RWPE2 (cell line): Measurements from ENCODE around the gene SH3BP4.

Experiments
- ATAC-seq: fragments of 200-7000 bp; cut with Tn5 transposase; 3 replicates; pipeline ENCODE4 v1.9.1; 2021; ENCODE audit warnings: low read depth
- DNase-seq: peaks from one replicate; pipeline ENCODE4 v3.0.0-alpha.2; 2020; ENCODE audit warnings: low spot score
- H3K27ac ChIP-seq: fragments of 450-650 bp; 2 replicates; pipeline ENCODE4 v1.5.1; 2017; ENCODE audit warnings: mild to moderate bottlenecking; ENCODE audit not compliant: poor library complexity, severe bottlenecking
- H3K27me3 ChIP-seq: fragments of 250-450 bp; sonication (Bioruptor Pico); 2 replicates; pipeline ENCODE4 v1.5.1; 2021; ENCODE audit warnings: mild to moderate bottlenecking, moderate library complexity; ENCODE audit not compliant: insufficient read depth, poor library complexity, severe bottlenecking
- H3K36me3 ChIP-seq: fragments of 250-450 bp; sonication (Bioruptor Pico); 2 replicates; pipeline ENCODE4 v1.5.1; 2020; ENCODE audit warnings: low read depth, mild to moderate bottlenecking, moderate library complexity
- H3K4me1 ChIP-seq: fragments of 250-450 bp; sonication (Bioruptor Pico); 2 replicates; pipeline ENCODE4 v1.5.1; 2021; ENCODE audit warnings: mild to moderate bottlenecking, moderate library complexity; ENCODE audit not compliant: insufficient read depth, poor library complexity, severe bottlenecking
- H3K4me3 ChIP-seq: fragments of 250-450 bp; sonication (Bioruptor Pico); 2 replicates; pipeline ENCODE4 v1.5.1; 2021; ENCODE audit warnings: mild to moderate bottlenecking, moderate library complexity; ENCODE audit not compliant: severe bottlenecking
- H3K9me3 ChIP-seq: fragments of 250-450 bp; sonication (Bioruptor Pico); 2 replicates; pipeline ENCODE4 v1.5.1; 2021; ENCODE audit warnings: mild to moderate bottlenecking, moderate library complexity; ENCODE audit not compliant: severe bottlenecking
- TF ChIP-seq, protein P1 (sequence below): fragments of 450-650 bp; IDR thresholded peaks from one replicate; pipeline ENCODE4 v1.5.1; 2017; ENCODE audit warnings: mild to moderate bottlenecking, moderate library complexity; ENCODE audit not compliant: poor library complexity, severe bottlenecking

Gene SH3BP4

DNA sequence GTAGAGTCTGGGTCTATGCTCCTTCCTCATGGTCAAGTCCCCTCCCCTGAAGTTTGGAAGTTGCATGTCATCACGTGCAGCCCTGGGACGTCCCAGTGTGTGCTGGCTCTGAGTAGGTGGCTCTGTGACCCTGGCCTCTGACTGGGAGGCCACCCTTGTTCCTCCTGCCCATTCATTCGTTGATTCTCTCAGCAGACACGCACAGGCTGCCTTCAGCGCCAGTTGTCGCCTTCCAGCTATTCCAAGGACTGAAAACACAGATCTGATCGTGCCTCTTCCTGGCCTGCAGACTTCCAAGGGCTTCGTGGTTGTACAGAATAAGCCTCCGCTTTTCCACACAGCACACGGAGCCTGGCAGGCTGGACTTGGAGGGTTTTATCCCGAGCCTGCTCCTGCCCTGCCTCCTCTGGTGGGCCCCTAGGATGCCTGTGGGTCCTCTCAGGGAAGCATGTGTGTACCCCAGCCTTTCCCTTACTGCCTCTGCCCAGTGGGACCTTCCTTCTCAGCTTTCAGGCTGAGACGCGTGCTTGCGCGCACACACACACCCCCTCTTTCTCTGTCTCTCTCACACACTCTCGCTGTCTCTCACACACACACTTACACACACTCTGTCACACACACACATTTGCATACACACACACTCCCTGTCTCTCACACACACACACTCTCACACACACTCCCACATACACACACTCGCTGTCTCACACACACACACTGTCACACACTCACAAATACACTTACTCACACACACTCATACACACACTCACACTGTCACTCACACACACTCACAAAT is 17.7 kb downstream of the SH3BP4 start:
- Histone ChIP-seq H3K27ac (peak overlapping the region; percentile 93), H3K9me3 (no peaks in the 10 kb centered on the region), H3K4me1 (peaks cover 47% of the 10 kb centered on the region), H3K4me3 (no peak overlapping the region), H3K36me3 (peaks cover 19% of the 10 kb centered on the region), H3K27me3 (no peaks in the 10 kb centered on the region)
- no peak for DNase-seq
- ATAC-seq = no peak
- TF ChIP-seq, protein P1, sequence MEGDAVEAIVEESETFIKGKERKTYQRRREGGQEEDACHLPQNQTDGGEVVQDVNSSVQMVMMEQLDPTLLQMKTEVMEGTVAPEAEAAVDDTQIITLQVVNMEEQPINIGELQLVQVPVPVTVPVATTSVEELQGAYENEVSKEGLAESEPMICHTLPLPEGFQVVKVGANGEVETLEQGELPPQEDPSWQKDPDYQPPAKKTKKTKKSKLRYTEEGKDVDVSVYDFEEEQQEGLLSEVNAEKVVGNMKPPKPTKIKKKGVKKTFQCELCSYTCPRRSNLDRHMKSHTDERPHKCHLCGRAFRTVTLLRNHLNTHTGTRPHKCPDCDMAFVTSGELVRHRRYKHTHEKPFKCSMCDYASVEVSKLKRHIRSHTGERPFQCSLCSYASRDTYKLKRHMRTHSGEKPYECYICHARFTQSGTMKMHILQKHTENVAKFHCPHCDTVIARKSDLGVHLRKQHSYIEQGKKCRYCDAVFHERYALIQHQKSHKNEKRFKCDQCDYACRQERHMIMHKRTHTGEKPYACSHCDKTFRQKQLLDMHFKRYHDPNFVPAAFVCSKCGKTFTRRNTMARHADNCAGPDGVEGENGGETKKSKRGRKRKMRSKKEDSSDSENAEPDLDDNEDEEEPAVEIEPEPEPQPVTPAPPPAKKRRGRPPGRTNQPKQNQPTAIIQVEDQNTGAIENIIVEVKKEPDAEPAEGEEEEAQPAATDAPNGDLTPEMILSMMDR = no peak

DNA sequence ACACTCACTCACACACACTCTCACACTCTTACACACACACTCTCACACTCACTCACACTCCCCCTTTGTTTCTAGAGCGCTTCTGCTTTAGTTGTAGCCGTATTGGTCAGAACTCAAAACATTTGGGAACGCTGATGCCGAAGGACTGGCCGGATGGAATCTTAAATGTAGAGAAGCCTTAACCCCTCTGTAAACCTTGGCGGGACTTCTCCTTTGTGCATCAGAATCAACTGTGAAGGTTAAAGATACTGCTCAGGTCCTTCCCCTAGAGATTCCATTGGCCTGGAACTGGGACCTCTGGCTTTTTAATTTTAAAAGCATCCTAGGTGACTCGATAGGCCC is 18.3 kb downstream of the SH3BP4 start:
- Histone ChIP-seq H3K9me3 (no peaks in the 10 kb centered on the region), H3K27ac (peak overlapping the region; percentile 93), H3K36me3 (peaks cover 17% of the 10 kb centered on the region), H3K4me3 (no peak overlapping the region), H3K4me1 (peaks cover 43% of the 10 kb centered on the region), H3K27me3 (no peaks in the 10 kb centered on the region)
- DNase-seq (no peak), ATAC-seq (no peak; the same call in 1 of the 3 replicates)
- TF ChIP-seq, protein P1 = no peak

DNA sequence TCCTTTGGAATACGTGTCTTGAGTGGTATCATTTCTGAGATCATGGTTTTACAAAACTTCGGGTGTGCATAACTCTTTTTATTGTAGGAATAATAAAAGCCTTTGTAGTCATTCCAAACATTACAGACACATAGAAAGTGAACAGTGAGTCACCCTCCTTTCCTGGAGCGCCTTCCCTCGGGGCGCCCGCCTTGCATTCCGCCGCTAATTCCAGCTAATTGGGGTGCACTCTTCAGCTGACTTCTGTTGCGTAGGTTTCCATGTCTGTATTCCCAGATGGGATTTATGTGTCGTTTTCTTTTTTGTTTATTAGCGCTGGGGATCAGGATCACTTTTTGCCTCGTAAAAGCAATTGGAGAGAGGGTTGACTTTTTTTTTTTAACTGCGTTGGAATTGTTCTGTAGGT is 18.7 kb downstream of the SH3BP4 start:
- Histone ChIP-seq H3K27ac (peak overlapping the region; percentile 93), H3K4me1 (peaks cover 39% of the 10 kb centered on the region), H3K4me3 (no peak overlapping the region), H3K27me3 (no peaks in the 10 kb centered on the region), H3K9me3 (no peaks in the 10 kb centered on the region), H3K36me3 (peaks cover 17% of the 10 kb centered on the region)
- ATAC-seq (peak; percentile 85), DNase-seq (no peak)
- TF ChIP-seq, protein P1 = no peak

DNA sequence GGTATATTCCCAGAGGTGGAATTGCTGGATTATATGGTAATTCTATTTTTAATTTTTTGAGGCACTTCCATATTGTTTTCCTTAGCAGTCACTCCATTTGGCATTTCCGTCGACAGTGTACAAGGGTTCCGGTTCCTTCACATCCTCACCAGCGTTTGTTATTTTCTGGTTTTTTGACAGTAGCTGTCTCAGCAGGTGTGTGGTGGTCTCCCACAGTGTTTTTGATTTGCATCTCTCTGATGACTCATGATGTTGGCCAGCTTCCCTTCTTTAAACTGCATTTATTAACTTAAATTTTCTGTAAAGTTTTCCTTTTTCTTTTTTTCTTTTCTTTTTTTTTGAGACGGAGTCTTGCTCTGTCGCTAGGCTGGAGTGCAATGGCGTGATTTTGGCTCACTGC is 19.7 kb downstream of the SH3BP4 start:
- no peaks in the 10 kb centered on the region for H3K27me3 ChIP-seq
- H3K27ac ChIP-seq = peak overlapping the region; percentile 93
- no peaks in the 10 kb centered on the region for H3K9me3 ChIP-seq
- ATAC-seq (no peak), DNase-seq (no peak)
- H3K4me3 ChIP-seq = no peak overlapping the region
- peaks cover 38% of the 10 kb centered on the region for H3K4me1 ChIP-seq
- TF ChIP-seq, protein P1 = no peak
- peaks cover 17% of the 10 kb centered on the region for H3K36me3 ChIP-seq

DNA sequence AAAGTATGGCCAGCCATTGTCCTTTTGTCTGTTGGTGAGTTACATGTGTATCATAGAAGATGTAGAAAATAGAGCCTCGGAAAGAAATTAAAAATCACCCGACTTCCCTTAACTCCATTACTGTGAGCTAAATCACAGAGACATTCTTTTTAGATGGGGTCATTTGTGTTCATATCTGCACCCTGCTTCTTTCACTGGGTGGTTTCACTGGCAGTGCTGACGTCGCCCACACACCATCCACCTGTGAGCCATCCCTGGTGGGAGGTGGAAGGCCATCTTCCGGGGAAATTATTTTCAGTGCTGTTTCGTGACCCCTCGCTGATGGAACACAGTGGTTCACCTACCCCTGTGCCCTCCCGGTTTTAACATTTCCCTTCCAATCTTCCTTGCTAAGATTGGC is 21.2 kb downstream of the SH3BP4 start:
- Histone ChIP-seq H3K9me3 (no peaks in the 10 kb centered on the region), H3K4me1 (peaks cover 41% of the 10 kb centered on the region), H3K27ac (peak overlapping the region; percentile 50), H3K27me3 (no peaks in the 10 kb centered on the region), H3K36me3 (peaks cover 17% of the 10 kb centered on the region), H3K4me3 (no peak overlapping the region)
- DNase-seq = no peak
- peak; percentile 61; the same call in 2 of the 3 replicates for ATAC-seq
- TF ChIP-seq, protein P1 = no peak
